ENCODE results near the gene RBL2.
"Not testable (repeated sequence)": the region's sequence is repeated elsewhere in the genome, so short reads cannot be mapped to it uniquely, and the experiment has no call there.

RBL2 gene, protein sequence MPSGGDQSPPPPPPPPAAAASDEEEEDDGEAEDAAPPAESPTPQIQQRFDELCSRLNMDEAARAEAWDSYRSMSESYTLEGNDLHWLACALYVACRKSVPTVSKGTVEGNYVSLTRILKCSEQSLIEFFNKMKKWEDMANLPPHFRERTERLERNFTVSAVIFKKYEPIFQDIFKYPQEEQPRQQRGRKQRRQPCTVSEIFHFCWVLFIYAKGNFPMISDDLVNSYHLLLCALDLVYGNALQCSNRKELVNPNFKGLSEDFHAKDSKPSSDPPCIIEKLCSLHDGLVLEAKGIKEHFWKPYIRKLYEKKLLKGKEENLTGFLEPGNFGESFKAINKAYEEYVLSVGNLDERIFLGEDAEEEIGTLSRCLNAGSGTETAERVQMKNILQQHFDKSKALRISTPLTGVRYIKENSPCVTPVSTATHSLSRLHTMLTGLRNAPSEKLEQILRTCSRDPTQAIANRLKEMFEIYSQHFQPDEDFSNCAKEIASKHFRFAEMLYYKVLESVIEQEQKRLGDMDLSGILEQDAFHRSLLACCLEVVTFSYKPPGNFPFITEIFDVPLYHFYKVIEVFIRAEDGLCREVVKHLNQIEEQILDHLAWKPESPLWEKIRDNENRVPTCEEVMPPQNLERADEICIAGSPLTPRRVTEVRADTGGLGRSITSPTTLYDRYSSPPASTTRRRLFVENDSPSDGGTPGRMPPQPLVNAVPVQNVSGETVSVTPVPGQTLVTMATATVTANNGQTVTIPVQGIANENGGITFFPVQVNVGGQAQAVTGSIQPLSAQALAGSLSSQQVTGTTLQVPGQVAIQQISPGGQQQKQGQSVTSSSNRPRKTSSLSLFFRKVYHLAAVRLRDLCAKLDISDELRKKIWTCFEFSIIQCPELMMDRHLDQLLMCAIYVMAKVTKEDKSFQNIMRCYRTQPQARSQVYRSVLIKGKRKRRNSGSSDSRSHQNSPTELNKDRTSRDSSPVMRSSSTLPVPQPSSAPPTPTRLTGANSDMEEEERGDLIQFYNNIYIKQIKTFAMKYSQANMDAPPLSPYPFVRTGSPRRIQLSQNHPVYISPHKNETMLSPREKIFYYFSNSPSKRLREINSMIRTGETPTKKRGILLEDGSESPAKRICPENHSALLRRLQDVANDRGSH

DNA sequence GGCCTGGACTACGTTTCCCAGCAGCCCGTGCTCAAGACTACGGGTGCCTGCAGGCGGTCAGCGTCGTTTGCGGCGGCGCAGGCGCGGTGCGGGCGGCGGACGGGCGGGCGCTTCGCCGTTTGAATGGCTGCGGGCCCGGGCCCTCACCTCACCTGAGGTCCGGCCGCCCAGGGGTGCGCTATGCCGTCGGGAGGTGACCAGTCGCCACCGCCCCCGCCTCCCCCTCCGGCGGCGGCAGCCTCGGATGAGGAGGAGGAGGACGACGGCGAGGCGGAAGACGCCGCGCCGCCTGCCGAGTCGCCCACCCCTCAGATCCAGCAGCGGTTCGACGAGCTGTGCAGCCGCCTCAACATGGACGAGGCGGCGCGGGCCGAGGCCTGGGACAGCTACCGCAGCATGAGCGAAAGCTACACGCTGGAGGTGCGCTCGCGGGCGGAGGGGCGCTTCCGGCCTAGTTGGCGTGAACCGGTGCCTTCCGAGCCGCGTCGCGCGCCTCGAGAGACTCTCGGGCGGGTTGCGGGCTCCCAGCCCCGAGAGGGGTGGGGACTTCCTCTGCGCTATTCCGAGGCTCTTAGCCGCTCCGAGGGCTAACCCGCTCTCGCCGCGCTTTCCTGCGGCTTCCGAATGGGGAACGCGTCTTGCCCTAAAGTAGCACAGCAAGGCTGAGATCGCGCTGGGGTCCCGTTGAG is at the start of gene RBL2:
Gene RBL2, plus strand, starts transcription at position 95 of the 689 bp plus-strand sequence. Its CDS starts 86 bp downstream, at position 181.
- Histone ChIP-seq H3K9me3 (no peaks in the 10 kb centered on the region), H3K9ac (peak within 1 kb of the TSS; percentile 96), H4K20me1 (peaks cover 42% of the 10 kb centered on the region), H3K27me3 (no peaks in the 10 kb centered on the region), H3K36me3 (peaks cover 12% of the 10 kb centered on the region), H3K4me3 (peak within 1 kb of the TSS; percentile 94), H3K27ac (peak within 1 kb of the TSS; percentile 96), H3K4me1 (peaks cover 19% of the 10 kb centered on the region), H3K4me2 (peak within 1 kb of the TSS; percentile 82)
- no peak for TF ChIP-seq Cebpa-rat (IDR thresholded peaks at IDR 0.05)

DNA sequence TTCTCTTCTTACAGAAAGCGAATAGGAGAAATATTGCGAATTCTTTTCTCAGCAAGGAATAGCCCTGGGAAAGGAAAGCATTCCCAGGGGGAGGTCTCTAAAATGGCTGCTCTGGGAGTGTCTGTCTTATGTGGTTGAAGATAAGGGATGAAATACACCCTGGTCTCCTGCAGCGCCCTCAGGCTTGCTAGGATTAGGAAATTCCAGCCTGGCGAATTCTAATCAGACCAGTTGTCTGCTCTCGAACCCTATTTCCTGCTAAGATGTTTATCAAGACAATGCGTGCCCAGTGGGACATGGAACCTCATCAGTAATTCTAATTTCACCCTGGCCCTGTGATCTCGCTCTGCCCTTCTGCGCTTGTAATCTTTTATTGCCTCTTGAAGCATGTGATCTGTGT is 49.7 kb upstream of the RBL2 start:
- not testable (repeated sequence) for H3K4me1 ChIP-seq, H3K4me2 ChIP-seq, H3K27ac ChIP-seq, H3K36me3 ChIP-seq, H3K27me3 ChIP-seq, H3K9ac ChIP-seq, H3K4me3 ChIP-seq, H4K20me1 ChIP-seq
- H3K9me3 ChIP-seq = peaks cover 37% of the 10 kb centered on the region

DNA sequence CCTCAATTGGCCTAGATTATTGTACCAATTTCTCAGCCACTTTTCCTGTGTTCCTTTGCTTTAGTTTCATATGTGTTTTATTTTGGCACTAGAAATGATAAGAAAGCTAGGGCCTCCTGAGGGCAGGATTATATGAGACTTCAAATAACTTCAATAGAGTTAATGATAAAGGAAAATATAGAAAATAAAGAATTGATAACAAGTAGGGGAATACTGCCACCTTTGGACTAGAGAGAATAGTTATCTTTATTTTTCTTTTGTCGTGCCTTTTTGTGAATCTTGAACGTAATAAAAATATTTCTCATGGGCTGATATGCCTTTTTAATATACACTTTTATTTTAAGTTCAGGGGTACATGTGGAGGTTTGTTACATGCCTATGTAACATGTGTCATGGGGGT is 29.3 kb upstream of the RBL2 start:
- no peak for TF ChIP-seq Cebpa-rat (IDR thresholded peaks at IDR 0.05)
- H3K9ac ChIP-seq = no peak overlapping the region
- no peaks in the 10 kb centered on the region for H3K36me3 ChIP-seq
- no peaks in the 10 kb centered on the region for H3K9me3 ChIP-seq
- H3K27ac ChIP-seq = no peak overlapping the region
- H3K4me1 ChIP-seq = no peaks in the 10 kb centered on the region
- no peak overlapping the region for H3K4me3 ChIP-seq
- H4K20me1 ChIP-seq = no peaks in the 10 kb centered on the region
- H3K27me3 ChIP-seq = no peaks in the 10 kb centered on the region
- no peak overlapping the region for H3K4me2 ChIP-seq

- Histone ChIP-seq H3K4me1 (peaks cover 9% of the 10 kb centered on the region), H3K27me3 (no peaks in the 10 kb centered on the region), H3K4me2 (no peak overlapping the region), H3K36me3 (no peaks in the 10 kb centered on the region), H3K9ac (no peak overlapping the region), H3K9me3 (peaks cover 23% of the 10 kb centered on the region), H3K4me3 (no peak overlapping the region), H3K27ac (no peak overlapping the region), H4K20me1 (no peaks in the 10 kb centered on the region)
- TF ChIP-seq Cebpa-rat (IDR thresholded peaks at IDR 0.05) = no peak
These were observed 21.7 kb upstream of the RBL2 start for GRCh38 chr16:53412549-53412948.

- H3K4me3 ChIP-seq = no peak overlapping the region
These were observed 20.4 kb upstream of the RBL2 start for GRCh38 chr16:53413864-53414263.

DNA sequence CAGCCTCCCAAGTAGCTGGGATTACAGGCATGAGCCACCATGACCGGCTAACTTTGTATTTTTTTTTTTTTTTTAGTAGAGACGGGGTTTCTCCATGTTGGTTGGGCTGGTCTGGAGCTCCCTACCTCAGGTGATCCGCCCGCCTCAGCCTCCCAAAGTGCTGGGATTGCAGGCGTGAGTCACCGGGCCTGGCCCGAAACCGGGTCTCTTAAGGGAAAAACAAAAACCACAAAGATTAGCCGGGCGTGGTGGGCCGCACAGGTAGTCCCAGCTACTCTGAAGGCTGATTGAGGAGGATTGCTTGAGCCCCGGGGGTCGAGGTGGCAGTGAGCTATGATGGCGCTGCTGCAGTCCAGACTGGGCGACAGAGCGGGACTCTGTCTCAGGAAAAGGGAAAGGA is 19.9 kb upstream of the RBL2 start:
- H4K20me1 ChIP-seq = no peaks in the 10 kb centered on the region
- no peak overlapping the region for H3K27ac ChIP-seq
- H3K36me3 ChIP-seq = no peaks in the 10 kb centered on the region
- H3K27me3 ChIP-seq = no peaks in the 10 kb centered on the region
- H3K4me2 ChIP-seq = no peak overlapping the region
- H3K9me3 ChIP-seq = peaks cover 23% of the 10 kb centered on the region
- no peak overlapping the region for H3K9ac ChIP-seq
- no peak overlapping the region for H3K4me3 ChIP-seq
- H3K4me1 ChIP-seq = peaks cover 9% of the 10 kb centered on the region
- no peak for TF ChIP-seq Cebpa-rat (IDR thresholded peaks at IDR 0.05)

More at GRCh38 chr16:53413864-53414263, 20.4 kb upstream of the RBL2 start:
- no peaks in the 10 kb centered on the region for H4K20me1 ChIP-seq
- H3K4me2 ChIP-seq = no peak overlapping the region
- no peak overlapping the region for H3K9ac ChIP-seq
- no peak overlapping the region for H3K27ac ChIP-seq
- H3K36me3 ChIP-seq = no peaks in the 10 kb centered on the region
- peaks cover 23% of the 10 kb centered on the region for H3K9me3 ChIP-seq
- no peak for TF ChIP-seq Cebpa-rat (IDR thresholded peaks at IDR 0.05)
- H3K4me1 ChIP-seq = peaks cover 9% of the 10 kb centered on the region
- H3K27me3 ChIP-seq = no peaks in the 10 kb centered on the region

GRCh38 chr16:53415504-53415903 is 18.8 kb upstream of the RBL2 start:
- H3K4me3 ChIP-seq = no peak overlapping the region
- TF ChIP-seq Cebpa-rat (IDR thresholded peaks at IDR 0.05) = no peak
- no peaks in the 10 kb centered on the region for H3K27me3 ChIP-seq
- no peaks in the 10 kb centered on the region for H4K20me1 ChIP-seq
- no peak overlapping the region for H3K9ac ChIP-seq
- H3K4me2 ChIP-seq = no peak overlapping the region
- peaks cover 9% of the 10 kb centered on the region for H3K4me1 ChIP-seq
- H3K36me3 ChIP-seq = no peaks in the 10 kb centered on the region
- no peak overlapping the region for H3K27ac ChIP-seq
- peaks cover 29% of the 10 kb centered on the region for H3K9me3 ChIP-seq

DNA sequence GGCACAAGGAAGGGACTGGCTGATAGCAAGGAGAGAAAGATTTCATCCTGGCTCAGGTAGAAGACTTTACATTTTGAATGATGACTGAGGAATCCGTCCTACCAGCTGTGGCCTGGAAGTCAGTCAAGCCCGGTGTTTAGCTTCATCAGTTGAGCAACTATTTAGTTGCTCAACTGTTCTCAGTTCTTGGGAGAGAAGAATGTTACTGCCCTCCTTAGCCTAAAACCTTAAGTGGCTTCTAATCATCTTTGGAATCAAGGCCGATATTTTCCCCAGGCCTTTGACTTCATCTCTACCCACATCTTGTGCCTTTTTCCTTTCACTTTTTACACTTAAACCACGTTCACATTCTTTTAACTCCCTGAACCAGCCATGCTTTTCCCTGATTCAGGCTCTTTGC is 17.3 kb upstream of the RBL2 start:
- Histone ChIP-seq H3K4me1 (peaks cover 9% of the 10 kb centered on the region), H3K27me3 (no peaks in the 10 kb centered on the region), H3K27ac (no peak overlapping the region), H3K9me3 (peaks cover 37% of the 10 kb centered on the region), H3K9ac (no peak overlapping the region), H3K36me3 (no peaks in the 10 kb centered on the region), H4K20me1 (no peaks in the 10 kb centered on the region), H3K4me2 (no peak overlapping the region), H3K4me3 (no peak overlapping the region)
- TF ChIP-seq Cebpa-rat (IDR thresholded peaks at IDR 0.05) = no peak

GRCh38 chr16:53417976-53418375 is 16.3 kb upstream of the RBL2 start:
- Histone ChIP-seq H3K27me3 (no peaks in the 10 kb centered on the region), H3K4me1 (peaks cover 9% of the 10 kb centered on the region), H3K9ac (no peak overlapping the region), H3K27ac (no peak overlapping the region), H4K20me1 (no peaks in the 10 kb centered on the region), H3K4me3 (no peak overlapping the region), H3K9me3 (peaks cover 34% of the 10 kb centered on the region), H3K36me3 (no peaks in the 10 kb centered on the region), H3K4me2 (no peak overlapping the region)
- no peak for TF ChIP-seq Cebpa-rat (IDR thresholded peaks at IDR 0.05)

DNA sequence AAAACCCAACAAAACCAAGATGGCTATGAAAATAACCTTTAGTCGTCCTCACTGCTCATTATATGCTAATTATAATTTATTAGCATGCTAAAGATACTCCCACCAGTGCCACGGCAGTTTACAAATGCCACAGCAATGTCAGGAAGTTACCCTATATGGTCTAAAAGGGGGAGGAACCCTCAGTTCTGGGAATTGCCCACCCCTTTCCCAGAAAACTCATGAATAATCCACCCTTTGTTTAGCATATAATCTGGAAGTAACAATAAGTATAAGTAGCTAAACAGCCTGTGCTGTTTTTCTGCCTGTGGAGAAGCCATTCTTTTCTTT is 14.9 kb upstream of the RBL2 start:
- not testable (repeated sequence) for H3K4me1 ChIP-seq, H4K20me1 ChIP-seq, H3K4me2 ChIP-seq, H3K9ac ChIP-seq, H3K36me3 ChIP-seq, H3K27me3 ChIP-seq, H3K4me3 ChIP-seq, H3K27ac ChIP-seq
- peaks cover 35% of the 10 kb centered on the region for H3K9me3 ChIP-seq
